Camera-type eye (tissue), 1 donor: ENCODE results near the gene G0S2. TPM values are rescaled to one million over a fixed set of nuclear protein-coding genes. Genes with fewer than 3 reads are reported as not detected.

Experiments used
- total RNA-seq: library from RNA; depleted of rRNA; stranded (reverse); fragments of >200 nt; gene quantifications from one replicate; pipeline ENCODE4 v1.2.3, GENCODE V29; 2014

The G0S2 gene, protein sequence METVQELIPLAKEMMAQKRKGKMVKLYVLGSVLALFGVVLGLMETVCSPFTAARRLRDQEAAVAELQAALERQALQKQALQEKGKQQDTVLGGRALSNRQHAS
- 9.5 TPM for total RNA-seq

DNA sequence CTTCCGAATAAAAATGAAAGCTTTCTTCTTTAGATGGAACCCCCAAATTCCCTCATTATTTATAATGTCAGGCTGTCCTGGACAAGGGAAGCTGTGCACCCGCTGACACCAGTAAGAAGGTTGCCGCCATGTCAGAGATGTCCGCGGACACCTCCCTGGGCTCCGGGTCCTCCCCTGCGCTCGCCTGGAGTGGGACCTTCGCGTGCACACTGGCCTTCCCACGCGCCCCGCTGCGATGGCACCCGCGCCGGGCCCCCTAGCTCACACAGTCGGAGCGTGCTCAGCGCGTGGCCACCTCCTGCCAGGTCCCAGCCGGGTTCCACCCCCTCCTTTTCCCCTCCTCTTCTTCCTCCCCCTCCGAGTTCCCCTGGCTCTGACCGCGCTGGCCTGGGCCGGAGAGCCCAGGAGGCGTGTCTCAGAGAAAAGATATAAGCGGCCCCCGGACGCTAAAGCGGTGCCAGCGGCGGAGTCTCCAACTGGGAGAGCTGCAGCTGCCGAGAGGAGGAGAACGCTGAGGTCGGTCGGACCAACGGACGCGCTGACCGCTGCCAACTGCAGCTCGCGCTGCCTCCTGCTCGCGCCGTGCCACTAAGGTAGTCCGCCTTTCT is at the start of gene G0S2:
Gene G0S2, plus strand, starts transcription at position 456 of the 608 bp plus-strand sequence. CDS start 273 bp downstream, outside the sequence.

DNA sequence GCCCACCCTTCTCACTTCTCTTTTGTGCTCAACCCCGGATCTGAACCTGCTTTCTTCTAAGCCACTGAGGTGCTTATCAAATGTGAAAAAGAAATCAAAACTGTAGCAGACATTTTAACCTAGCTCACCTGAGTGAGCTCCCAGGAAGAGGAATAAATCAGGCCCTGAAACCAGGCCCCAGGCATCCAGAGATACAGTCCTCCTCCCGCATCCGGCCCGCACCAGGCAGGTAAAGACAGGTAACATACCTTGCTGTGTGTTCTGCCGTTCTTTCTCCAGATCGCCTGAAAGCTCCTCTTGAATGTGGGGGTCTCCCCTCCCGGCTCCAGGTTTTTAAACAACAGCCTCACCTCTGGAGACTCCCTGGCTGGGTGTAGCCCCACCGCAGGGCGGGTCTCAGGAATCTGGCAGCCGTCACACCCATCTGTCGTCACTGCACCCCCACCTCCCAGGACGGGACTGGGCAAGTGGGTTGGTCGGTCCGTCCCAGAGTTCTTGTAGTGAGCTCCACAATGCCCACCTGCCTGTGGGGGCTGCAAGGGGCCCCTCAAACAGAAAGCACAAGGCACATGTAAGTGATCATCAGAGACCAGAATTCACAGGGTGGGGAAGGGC is 23.0 kb upstream of the G0S2 start, which contains the start of gene LAMB3:
Gene LAMB3, minus strand, starts transcription at position 305 of the 615 bp plus-strand sequence. CDS start 1,481 bp downstream, outside the sequence.

DNA sequence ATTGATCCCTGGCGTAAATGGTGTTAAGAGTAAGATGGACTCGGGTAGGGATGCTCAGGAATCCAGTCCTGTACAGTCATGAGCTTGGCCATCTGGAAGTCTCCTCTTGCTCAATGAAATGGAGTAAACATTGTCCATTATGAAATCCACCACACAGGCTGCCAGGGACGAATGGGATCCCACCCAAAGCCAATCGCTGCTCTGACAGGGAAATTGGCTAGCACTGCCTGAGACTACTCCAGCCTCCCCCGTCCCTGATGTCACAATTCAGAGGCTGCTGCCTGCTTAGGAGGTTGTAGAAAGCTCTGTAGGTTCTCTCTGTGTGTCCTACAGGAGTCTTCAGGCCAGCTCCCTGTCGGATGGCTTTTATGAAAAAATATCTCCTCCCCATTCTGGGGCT is 29.4 kb downstream of the G0S2 start, which contains the start of gene HSD11B1:
Gene HSD11B1, plus strand, starts transcription at position 263 of the 400 bp plus-strand sequence. Its CDS starts 97 bp downstream, at position 360.

Other genes starting within 250 kb of the G0S2 start
- gene CAMK1G, start 91.7 kb upstream of the G0S2 start, total RNA-seq: 0.93 TPM
- gene LAMB3, start 23.0 kb upstream of the G0S2 start, total RNA-seq: 11.1 TPM
- gene HSD11B1, start 29.4 kb downstream of the G0S2 start, total RNA-seq: 0.77 TPM
- 0.99 TPM for gene TRAF3IP3, start 80.6 kb downstream of the G0S2 start, total RNA-seq
- gene C1orf74, start 109.1 kb downstream of the G0S2 start, total RNA-seq: 2.6 TPM
- gene IRF6, start 130.7 kb downstream of the G0S2 start, total RNA-seq: 7.8 TPM
- gene UTP25, start 152.6 kb downstream of the G0S2 start, total RNA-seq: 10.4 TPM